Measurements from ENCODE around the gene NUAK2. TPM values are rescaled to one million over a fixed set of nuclear protein-coding genes. Genes with fewer than 3 reads are reported as not detected.

NUAK2 gene
- total RNA-seq, 6 donors from 2014 or later, result 8.5 to 14.7 (median 10.3) TPM

- Histone ChIP-seq H3K9me3 (no peaks in the 10 kb centered on the region), H3K4me3 (peak overlapping the region in 3 of 4 donors; percentile 79 to 89 (median 80)), H3K27ac (peak overlapping the region; percentile 89 to 96 (median 93)), H3K27me3 (no peaks in the 10 kb centered on the region), H3K36me3 (no peaks in the 10 kb centered on the region), H3K4me1 (peaks cover 59 to 75% (median 66%) of the 10 kb centered on the region in 4 donors)
- ATAC-seq (ENCODE audit: low FRiP score in 2 of 2) (peak; percentile 37 to 58), DNase-seq (peak in 1 of 2 donors; percentile 78)
- 11 to 19% methylated on average over 3 to 6 of the region's 6 CpGs for WGBS, 2 donors
- peak; percentile 28 to 74 for TF ChIP-seq POLR2AphosphoS5 (IDR thresholded peaks at IDR 0.05)
- TF ChIP-seq POLR2A (IDR thresholded peaks at IDR 0.05), result peak in 2 of 4 donors; percentile 28 to 43
- no peak for TF ChIP-seq CTCF (IDR thresholded peaks at IDR 0.05)
- TF ChIP-seq EP300 (IDR thresholded peaks at IDR 0.05), result peak in 1 of 4 donors; percentile 1
These were observed 2.2 kb downstream of the NUAK2 start for GRCh38 chr1:205319081-205320018.

GRCh38 chr1:205318231-205318991 is 3.1 kb downstream of the NUAK2 start:
- H3K36me3 ChIP-seq, result no peaks in the 10 kb centered on the region
- DNase-seq (peak in 1 of 2 donors; percentile 43), ATAC-seq (ENCODE audit: low FRiP score in 2 of 2) (no peak)
- WGBS, 2 donors, result 64 to 74% methylated on average over 6 of the region's 6 CpGs
- H3K27me3 ChIP-seq, result no peaks in the 10 kb centered on the region
- no peak for TF ChIP-seq EP300 (IDR thresholded peaks at IDR 0.05)
- no peak for TF ChIP-seq POLR2AphosphoS5 (IDR thresholded peaks at IDR 0.05)
- no peak for TF ChIP-seq CTCF (IDR thresholded peaks at IDR 0.05)
- no peak for TF ChIP-seq POLR2A (IDR thresholded peaks at IDR 0.05)
- H3K4me3 ChIP-seq, result peak overlapping the region in 3 of 4 donors; percentile 13 to 89 (median 79)
- peak overlapping the region; percentile 89 to 96 (median 93) for H3K27ac ChIP-seq
- peaks cover 66 to 84% (median 75%) of the 10 kb centered on the region in 4 donors for H3K4me1 ChIP-seq
- no peaks in the 10 kb centered on the region for H3K9me3 ChIP-seq

- peaks cover 76 to 89% (median 84%) of the 10 kb centered on the region in 4 donors for H3K4me1 ChIP-seq
These were observed 4.1 kb downstream of the NUAK2 start for GRCh38 chr1:205317311-205317917.

More at GRCh38 chr1:205317311-205317917, 4.1 kb downstream of the NUAK2 start:
- no peaks in the 10 kb centered on the region for H3K27me3 ChIP-seq
- TF ChIP-seq CTCF (IDR thresholded peaks at IDR 0.05) (peak in 2 of 6 experiments; percentile 5 to 7), POLR2AphosphoS5 (IDR thresholded peaks at IDR 0.05) (peak; percentile 39 to 62), EP300 (IDR thresholded peaks at IDR 0.05) (peak in 1 of 4 donors; percentile 8), POLR2A (IDR thresholded peaks at IDR 0.05) (peak in 1 of 4 donors; percentile 24)
- no peaks in the 10 kb centered on the region for H3K36me3 ChIP-seq
- no peaks in the 10 kb centered on the region for H3K9me3 ChIP-seq
- WGBS, 2 donors, result 36 to 42% methylated on average over 2 to 7 of the region's 7 CpGs
- ATAC-seq (ENCODE audit: low FRiP score in 2 of 2) (peak in 1 of 2 donors; percentile 72), DNase-seq (peak; percentile 79 to 93)
- H3K4me3 ChIP-seq, result peak overlapping the region in 1 of 4 donors; percentile 6
- peak overlapping the region; percentile 89 to 96 (median 93) for H3K27ac ChIP-seq

All from upper lobe of left lung (tissue), 6 donors.